Kidney (tissue), 14 donors: ENCODE results near the gene ARRDC4. TPM values are rescaled to one million over a fixed set of nuclear protein-coding genes. Genes with fewer than 3 reads are reported as not detected.

ENCODE experiments used
- DNase-seq, 5 donors: peaks; one replicate each; pipeline ENCODE4 v3.0.0-alpha.2; 2013 to 2020
- FAIRE-seq: peaks from 2 replicates; lab custom pipeline; 2012; peaks lifted over from hg19 to GRCh38; lab: Jason Lieb, UNC
- H3K27ac ChIP-seq, 2 donors: one replicate each; pipeline ENCODE4 v1.7.0; 2013; ENCODE audit warnings: low read depth in 2 of 2, low read length in 2 of 2, inconsistent platforms in 1 of 2
- H3K27me3 ChIP-seq: one replicate; pipeline ENCODE4 v1.7.1; 2013; ENCODE audit warnings: low read length, inconsistent platforms; ENCODE audit not compliant: control insufficient read depth, insufficient read depth
- H3K36me3 ChIP-seq, 3 donors: one replicate each; pipeline versions ENCODE4 v1.7.0 to v1.7.1; 2013; ENCODE audit warnings: low read length in 3 of 3, control low read depth in 1 of 3, inconsistent platforms in 1 of 3; ENCODE audit not compliant: insufficient read depth in 3 of 3, control insufficient read depth in 2 of 3
- H3K4me1 ChIP-seq, 3 donors: one replicate each; pipeline versions ENCODE4 v1.7.0 to v1.7.1; 2013; ENCODE audit warnings: low read length in 3 of 3, inconsistent platforms in 1 of 3, low read depth in 1 of 3; ENCODE audit not compliant: control insufficient read depth in 2 of 3, insufficient read depth in 2 of 3
- H3K4me3 ChIP-seq, 3 donors: one replicate each; pipeline versions ENCODE4 v1.7.0 to v1.8.1; 2013; ENCODE audit warnings: low read length in 3 of 3, control low read depth in 1 of 3, inconsistent platforms in 1 of 3
- H3K9ac ChIP-seq, 3 donors: one replicate each; pipeline versions ENCODE4 v1.7.0 to v1.7.1; 2013; ENCODE audit warnings: low read length in 3 of 3, control low read depth in 1 of 3, inconsistent platforms in 1 of 3
- H3K9me3 ChIP-seq, 3 donors: one replicate each; pipeline versions ENCODE4 v1.7.0 to v1.7.1; 2013; ENCODE audit warnings: low read length in 3 of 3, control low read depth in 1 of 3, inconsistent platforms in 1 of 3; ENCODE audit not compliant: control insufficient read depth in 2 of 3, insufficient read depth in 1 of 3
- CTCF ChIP-seq: IDR thresholded peaks from 3 replicates; pipeline ENCODE4 v1.5.1; 2012; ENCODE audit warnings: mild to moderate bottlenecking, moderate library complexity, borderline replicate concordance; ENCODE audit not compliant: insufficient read depth; ENCODE audit errors: extremely low read depth
- intact Hi-C: fragments of 100-400 bp; cut with DNase I; formaldehyde crosslinking; loops from one replicate; pipeline ENCODE4 v1.11.1; 2022
- polyA plus RNA-seq: library from polyadenylated mRNA; stranded (reverse); fragments of 350-450 nt; fragmentation: Illumina TruSeq; extraction: RNeasy Lipid Tissue Mini Kit (QIAGEN cat#74804); gene quantifications from one replicate; pipeline ENCODE4 v1.2.3, GENCODE V29; 2014; ENCODE audit warnings: low read depth, low replicate concordance; ENCODE audit not compliant: insufficient read depth
- total RNA-seq: library from RNA; stranded (reverse); fragmentation: NEBNext Ultra II Directional; extraction: Animal tissue kit (Norgen Biotek cat#: 25700); gene quantifications from one replicate; pipeline ENCODE4 v1.2.1, GENCODE V29; 2021
- donor health status: control.
- donor health status: control.
- donor health status: control.
- donor health status: control.
- donor health status: control.
- donor health status: DM: yes; HTN: yes; CAD: no.
- donor health status: Normal renal cell carcinoma (clear cell type).

Gene ARRDC4
- total and polyA plus RNA-seq, 2 donors from 2014 or later: 20.9 to 48.7 TPM

DNA sequence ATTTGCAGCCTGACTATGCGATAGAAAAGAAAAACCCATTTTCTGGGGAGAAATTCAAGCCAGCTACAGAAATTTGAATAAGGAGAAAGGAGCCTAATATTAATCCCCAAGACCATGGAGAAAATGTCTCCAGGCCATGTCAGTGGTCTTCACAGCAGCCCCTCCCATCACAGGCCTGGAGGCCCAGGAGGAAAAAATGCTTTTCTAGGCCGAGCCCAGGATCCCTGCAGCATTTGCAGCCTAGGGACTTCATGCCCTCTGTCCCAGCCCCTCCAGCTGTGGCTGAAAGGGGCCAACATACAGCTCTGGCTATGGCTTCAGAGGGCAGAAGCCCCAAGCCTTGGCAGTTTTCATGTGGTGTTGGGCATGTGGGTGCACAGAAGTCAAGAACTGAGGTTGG, 26.3 kb downstream of the ARRDC4 start:
- DNase-seq (no peak), FAIRE-seq (no peak)
- H3K9me3 ChIP-seq: no peaks in the 10 kb centered on the region
- TF ChIP-seq CTCF: no peak
- intact Hi-C loops: no loop called here
- H3K4me3 ChIP-seq: no peak overlapping the region
- H3K9ac ChIP-seq: no peak overlapping the region
- H3K36me3 ChIP-seq: no peaks in the 10 kb centered on the region
- no peaks in the 10 kb centered on the region for H3K4me1 ChIP-seq
- H3K27ac ChIP-seq: no peak overlapping the region
- H3K27me3 ChIP-seq: no peaks in the 10 kb centered on the region

- Histone ChIP-seq H3K4me3 (no peak overlapping the region), H3K27ac (no peak overlapping the region), H3K36me3 (no peaks in the 10 kb centered on the region), H3K27me3 (no peaks in the 10 kb centered on the region), H3K4me1 (no peaks in the 10 kb centered on the region), H3K9me3 (no peaks in the 10 kb centered on the region), H3K9ac (no peak overlapping the region)
- FAIRE-seq (no peak), DNase-seq (no peak)
- intact Hi-C loops: no loop called here
- no peak for TF ChIP-seq CTCF
These were observed 28.8 kb downstream of the ARRDC4 start for GRCh38 chr15:97989299-97989698.

- no peaks in the 10 kb centered on the region for H3K36me3 ChIP-seq
- intact Hi-C loops: no loop called here
- no peaks in the 10 kb centered on the region for H3K9me3 ChIP-seq
- no peak overlapping the region for H3K27ac ChIP-seq
- TF ChIP-seq CTCF: no peak
- no peak overlapping the region for H3K4me3 ChIP-seq
- no peak for FAIRE-seq
- no peak for DNase-seq
- no peak overlapping the region for H3K9ac ChIP-seq
- H3K27me3 ChIP-seq: no peaks in the 10 kb centered on the region
- H3K4me1 ChIP-seq: no peaks in the 10 kb centered on the region
These were observed 31.6 kb downstream of the ARRDC4 start for GRCh38 chr15:97991972-97992541.

- intact Hi-C loops: no loop called here
- no peak for TF ChIP-seq CTCF
- H3K4me3 ChIP-seq: no peak overlapping the region
- no peak overlapping the region for H3K9ac ChIP-seq
- DNase-seq: no peak
- no peaks in the 10 kb centered on the region for H3K9me3 ChIP-seq
- no peaks in the 10 kb centered on the region for H3K4me1 ChIP-seq
- no peak overlapping the region for H3K27ac ChIP-seq
- FAIRE-seq: no peak
- no peaks in the 10 kb centered on the region for H3K27me3 ChIP-seq
- no peaks in the 10 kb centered on the region for H3K36me3 ChIP-seq
These were observed 32.3 kb downstream of the ARRDC4 start for GRCh38 chr15:97992823-97993222.
